ENCODE results near the gene PARD3.

The PARD3 gene

DNA sequence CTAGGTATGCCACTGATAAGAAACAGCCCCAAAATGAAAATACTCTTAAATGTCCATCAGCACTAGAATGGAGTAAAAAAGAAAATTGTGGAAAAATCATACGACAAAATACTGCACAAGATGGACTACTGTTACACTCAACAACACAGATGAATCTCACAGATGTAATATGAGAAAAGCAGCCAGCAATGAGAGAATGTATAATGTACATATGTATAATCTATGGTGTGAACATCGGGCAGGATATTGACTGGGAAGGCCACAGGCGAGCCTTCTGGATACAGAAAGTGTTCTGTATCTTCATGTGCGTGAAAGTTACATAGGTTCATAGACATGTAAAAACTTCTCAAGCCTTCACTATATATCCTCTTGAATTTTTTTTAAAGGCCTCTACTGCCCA lies 212.6 kb downstream of the PARD3 start:
- Histone ChIP-seq H3K27ac (no peak overlapping the region), H3K9me3 (no peaks in the 10 kb centered on the region), H3K4me1 (peaks cover 0 to 8% (median 0%) of the 10 kb centered on the region in 4 donors), H3K27me3 (no peaks in the 10 kb centered on the region), H3K4me3 (no peak overlapping the region), H3K36me3 (no peaks in the 10 kb centered on the region)
- intact Hi-C loops (cut with DNase I; ENCODE audit: low total_unique reads), result no loop called here
- no peak for DNase-seq
- TF ChIP-seq, protein P1, sequence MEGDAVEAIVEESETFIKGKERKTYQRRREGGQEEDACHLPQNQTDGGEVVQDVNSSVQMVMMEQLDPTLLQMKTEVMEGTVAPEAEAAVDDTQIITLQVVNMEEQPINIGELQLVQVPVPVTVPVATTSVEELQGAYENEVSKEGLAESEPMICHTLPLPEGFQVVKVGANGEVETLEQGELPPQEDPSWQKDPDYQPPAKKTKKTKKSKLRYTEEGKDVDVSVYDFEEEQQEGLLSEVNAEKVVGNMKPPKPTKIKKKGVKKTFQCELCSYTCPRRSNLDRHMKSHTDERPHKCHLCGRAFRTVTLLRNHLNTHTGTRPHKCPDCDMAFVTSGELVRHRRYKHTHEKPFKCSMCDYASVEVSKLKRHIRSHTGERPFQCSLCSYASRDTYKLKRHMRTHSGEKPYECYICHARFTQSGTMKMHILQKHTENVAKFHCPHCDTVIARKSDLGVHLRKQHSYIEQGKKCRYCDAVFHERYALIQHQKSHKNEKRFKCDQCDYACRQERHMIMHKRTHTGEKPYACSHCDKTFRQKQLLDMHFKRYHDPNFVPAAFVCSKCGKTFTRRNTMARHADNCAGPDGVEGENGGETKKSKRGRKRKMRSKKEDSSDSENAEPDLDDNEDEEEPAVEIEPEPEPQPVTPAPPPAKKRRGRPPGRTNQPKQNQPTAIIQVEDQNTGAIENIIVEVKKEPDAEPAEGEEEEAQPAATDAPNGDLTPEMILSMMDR (IDR thresholded peaks at IDR 0.05), result no peak

DNA sequence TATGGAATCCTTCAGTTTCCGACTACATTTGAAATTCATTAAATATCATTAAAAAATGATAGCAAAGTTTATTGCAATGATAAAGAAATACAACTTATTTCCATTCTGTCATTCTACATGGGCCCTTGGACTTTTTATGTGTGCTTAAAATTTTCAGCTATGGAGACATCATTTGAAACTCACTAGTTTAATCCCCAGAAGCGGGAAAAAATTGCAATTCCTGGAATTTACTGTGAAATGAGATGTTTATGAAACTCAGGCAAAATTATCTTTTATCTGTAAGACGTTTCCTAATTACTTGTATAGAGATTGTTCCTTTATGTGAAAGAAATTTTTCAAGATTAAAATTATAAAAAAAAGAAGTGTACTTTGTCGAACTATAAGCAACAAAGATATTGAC lies 213.4 kb downstream of the PARD3 start:
- intact Hi-C loops (cut with DNase I; ENCODE audit: low total_unique reads), result no loop called here
- Histone ChIP-seq H3K36me3 (no peaks in the 10 kb centered on the region), H3K9me3 (no peaks in the 10 kb centered on the region), H3K27me3 (no peaks in the 10 kb centered on the region), H3K27ac (no peak overlapping the region), H3K4me1 (peaks cover 0 to 12% (median 0%) of the 10 kb centered on the region in 4 donors), H3K4me3 (no peak overlapping the region)
- DNase-seq, result no peak
- TF ChIP-seq, protein P1 (IDR thresholded peaks at IDR 0.05), result no peak

DNA sequence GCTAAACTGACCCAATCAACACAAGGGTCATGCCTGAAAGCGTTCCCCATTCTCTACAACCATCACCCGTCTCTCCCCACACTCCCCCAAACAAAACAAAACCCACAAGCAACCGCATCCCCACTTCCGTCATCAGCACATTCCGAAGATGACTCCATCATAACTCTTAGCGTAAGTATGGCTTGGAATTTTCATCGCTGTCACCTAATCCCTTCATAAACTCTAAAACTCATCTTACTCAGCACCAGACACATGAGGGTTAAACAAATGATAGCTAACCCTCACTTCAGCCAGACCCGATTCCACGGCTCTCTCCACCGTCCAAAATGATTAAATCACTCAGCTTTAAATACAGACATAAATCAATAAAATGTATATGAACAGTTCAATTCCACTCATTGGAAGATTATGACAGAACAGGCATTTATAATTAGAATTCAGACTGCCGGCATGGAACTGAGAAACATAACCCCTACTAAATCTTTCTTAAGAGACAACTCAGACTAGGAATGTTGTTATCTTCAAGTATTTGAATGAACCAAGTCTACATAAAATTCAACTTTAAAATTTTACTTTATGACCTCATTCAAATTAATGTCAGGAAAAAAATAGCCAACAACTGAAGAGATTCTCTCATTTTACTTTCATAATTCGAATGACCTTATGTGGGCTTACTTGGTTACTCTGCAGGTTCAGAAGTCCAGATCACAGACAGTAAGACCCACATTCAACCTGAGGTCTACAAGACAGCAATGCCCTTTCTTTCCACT lies 215.9 kb downstream of the PARD3 start:
- H3K4me1 ChIP-seq, result peaks cover 0 to 12% (median 0%) of the 10 kb centered on the region in 4 donors
- H3K27me3 ChIP-seq, result no peaks in the 10 kb centered on the region
- H3K27ac ChIP-seq, result no peak overlapping the region
- intact Hi-C loops (cut with DNase I; ENCODE audit: low total_unique reads), result no loop called here
- TF ChIP-seq, protein P1 (IDR thresholded peaks at IDR 0.05), result no peak
- H3K36me3 ChIP-seq, result no peaks in the 10 kb centered on the region
- DNase-seq, result no peak
- no peaks in the 10 kb centered on the region for H3K9me3 ChIP-seq
- H3K4me3 ChIP-seq, result no peak overlapping the region

DNA sequence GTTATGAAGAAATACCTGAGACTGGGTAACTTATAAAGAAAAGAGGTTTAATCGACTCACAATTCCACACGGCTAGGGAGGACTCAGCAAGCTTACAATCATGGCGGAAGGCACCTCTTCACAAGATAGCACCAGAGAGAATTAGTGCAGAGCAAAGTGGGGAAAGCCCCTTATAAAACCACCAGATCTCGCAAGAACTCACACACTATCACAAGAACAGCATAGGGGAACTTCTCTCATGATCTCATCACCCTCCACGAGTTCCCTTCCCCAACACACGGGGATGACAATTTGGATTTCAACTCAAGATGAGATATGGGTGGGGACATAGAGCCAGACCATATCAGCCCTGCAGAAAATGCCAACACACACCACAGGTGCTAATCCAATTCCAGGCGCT lies 218.7 kb downstream of the PARD3 start:
- no peaks in the 10 kb centered on the region for H3K9me3 ChIP-seq
- DNase-seq, result no peak
- no peak overlapping the region for H3K27ac ChIP-seq
- intact Hi-C loops (cut with DNase I; ENCODE audit: low total_unique reads), result no loop called here
- TF ChIP-seq, protein P1 (IDR thresholded peaks at IDR 0.05), result no peak
- peaks cover 0 to 12% (median 0%) of the 10 kb centered on the region in 4 donors for H3K4me1 ChIP-seq
- H3K4me3 ChIP-seq, result no peak overlapping the region
- no peaks in the 10 kb centered on the region for H3K36me3 ChIP-seq
- H3K27me3 ChIP-seq, result no peaks in the 10 kb centered on the region

DNA sequence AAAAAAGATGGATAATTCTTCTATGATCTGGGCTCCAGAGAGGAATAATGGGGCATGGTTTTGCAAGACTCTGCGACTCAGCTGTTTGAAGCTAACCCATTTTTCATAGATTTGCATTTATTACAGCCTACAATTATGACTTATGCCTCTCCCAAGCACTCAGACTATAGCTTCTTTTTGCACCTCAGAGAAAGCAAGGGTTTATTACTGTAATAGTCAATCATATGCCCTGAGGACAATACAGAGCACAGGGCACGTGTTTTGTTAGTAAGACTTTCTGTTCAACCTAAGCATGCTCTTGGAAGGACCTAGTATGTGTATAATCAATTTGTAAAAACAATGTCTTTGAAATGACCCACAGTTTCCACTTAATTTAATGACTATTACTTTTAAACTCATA lies 221.2 kb downstream of the PARD3 start:
- DNase-seq, result no peak
- intact Hi-C loops (cut with DNase I; ENCODE audit: low total_unique reads), result no loop called here

More for the DNA sequence above, 221.2 kb downstream of the PARD3 start:
- no peaks in the 10 kb centered on the region for H3K9me3 ChIP-seq
- H3K36me3 ChIP-seq, result no peaks in the 10 kb centered on the region
- H3K4me3 ChIP-seq, result no peak overlapping the region
- TF ChIP-seq, protein P1 (IDR thresholded peaks at IDR 0.05), result no peak
- no peak overlapping the region for H3K27ac ChIP-seq
- H3K4me1 ChIP-seq, result peaks cover 0 to 7% (median 0%) of the 10 kb centered on the region in 4 donors
- H3K27me3 ChIP-seq, result no peaks in the 10 kb centered on the region
